NCI-H226 (cell line): ENCODE measurements around the gene OVOL1.

Source experiments
- DNase-seq: peaks from one replicate; pipeline ENCODE4 v3.0.0-alpha.2; 2015

The OVOL1 gene

GRCh38 chr11:65793144-65793581, 6.3 kb downstream of the OVOL1 start:
- no peak for DNase-seq

GRCh38 chr11:65793625-65794400, 7.0 kb downstream of the OVOL1 start:
- no peak for DNase-seq

GRCh38 chr11:65794570-65795510, 8.0 kb downstream of the OVOL1 start:
- DNase-seq, result no peak

GRCh38 chr11:65796726-65797601, 10.1 kb downstream of the OVOL1 start:
- DNase-seq, result no peak

GRCh38 chr11:65797711-65798110, 10.8 kb downstream of the OVOL1 start:
- no peak for DNase-seq

- DNase-seq, result no peak
Measured at GRCh38 chr11:65798882-65799281, 12.0 kb downstream of the OVOL1 start.

- no peak for DNase-seq
Measured at GRCh38 chr11:65801153-65801987, 14.5 kb downstream of the OVOL1 start.

GRCh38 chr11:65802841-65803240, 16.0 kb downstream of the OVOL1 start:
- DNase-seq, result no peak

- no peak for DNase-seq
Measured at GRCh38 chr11:65803797-65804492, 17.1 kb downstream of the OVOL1 start.

GRCh38 chr11:65806979-65807378, 20.1 kb downstream of the OVOL1 start:
- no peak for DNase-seq

GRCh38 chr11:65808744-65809341, 22.0 kb downstream of the OVOL1 start:
- no peak for DNase-seq

- DNase-seq, result no peak
Measured at GRCh38 chr11:65809496-65809895, 22.6 kb downstream of the OVOL1 start.

GRCh38 chr11:65810046-65810868, 23.4 kb downstream of the OVOL1 start:
- DNase-seq, result no peak

GRCh38 chr11:65811764-65812475, 25.1 kb downstream of the OVOL1 start:
- DNase-seq, result no peak

- DNase-seq, result no peak
Measured at GRCh38 chr11:65814131-65814985, 27.5 kb downstream of the OVOL1 start.

- no peak for DNase-seq
Measured at GRCh38 chr11:65814986-65815565, 28.2 kb downstream of the OVOL1 start.

GRCh38 chr11:65816696-65817095, 29.8 kb downstream of the OVOL1 start:
- DNase-seq, result no peak

- DNase-seq, result no peak
Measured at GRCh38 chr11:65817312-65817834, 30.5 kb downstream of the OVOL1 start.
